IMR-90 (cell line): ENCODE data around the gene USP5.

ENCODE experiments used
- BHLHE40 ChIP-seq: fragments of 150-350 bp; IDR thresholded peaks from 2 replicates; pipeline ENCODE4 v1.6.1; 2016; ENCODE audit warnings: mild to moderate bottlenecking, low read depth, low read length
- CEBPB ChIP-seq: IDR thresholded peaks from 2 replicates; pipeline ENCODE4 v1.6.1; 2012; ENCODE audit warnings: low read depth, low read length, improper control_type of control experiment
- CHD1 ChIP-seq: IDR thresholded peaks from 2 replicates; pipeline ENCODE4 v1.6.1; 2012; ENCODE audit warnings: low read depth, low read length, improper control_type of control experiment
- CTCF ChIP-seq: conservative IDR thresholded peaks from 2 replicates; pipeline ENCODE4 v1.5.1; 2012; ENCODE audit warnings: mild to moderate bottlenecking, low read depth, low read length, improper control_type of control experiment
- ELK1 ChIP-seq: fragments of 150-350 bp; IDR thresholded peaks from 2 replicates; pipeline ENCODE4 v1.6.1; 2016; ENCODE audit warnings: low read depth, mild to moderate bottlenecking, low read length, moderate library complexity, borderline replicate concordance
- FOS ChIP-seq: fragments of 150-350 bp; IDR thresholded peaks from 2 replicates; pipeline ENCODE4 v1.6.1; 2016; ENCODE audit warnings: low read depth, low read length
- MAFK ChIP-seq: IDR thresholded peaks from 2 replicates; pipeline ENCODE4 v1.6.1; 2012; ENCODE audit warnings: low read depth, low read length, improper control_type of control experiment
- MAZ ChIP-seq: IDR thresholded peaks from 2 replicates; pipeline ENCODE4 v1.6.1; 2012; ENCODE audit warnings: low read depth, mild to moderate bottlenecking, low read length, improper control_type of control experiment, moderate library complexity, borderline replicate concordance
- NFE2L2 ChIP-seq: fragments of 150-350 bp; IDR thresholded peaks from 2 replicates; pipeline ENCODE4 v1.6.1; 2016; ENCODE audit warnings: low read depth, mild to moderate bottlenecking, low read length
- POLR2A ChIP-seq: IDR thresholded peaks from 2 replicates; pipeline ENCODE4 v1.6.1; 2012; ENCODE audit warnings: mild to moderate bottlenecking, low read depth, low read length
- RCOR1 ChIP-seq: IDR thresholded peaks from 2 replicates; pipeline ENCODE4 v1.6.1; 2012; ENCODE audit warnings: mild to moderate bottlenecking, low read length, improper control_type of control experiment; ENCODE audit not compliant: insufficient replicate concordance
- SMC3 ChIP-seq: fragments of 150-350 bp; IDR thresholded peaks from 2 replicates; pipeline ENCODE4 v1.6.1; 2016; ENCODE audit warnings: low read depth, mild to moderate bottlenecking, antibody characterized with exemption, low read length, moderate library complexity
- USF2 ChIP-seq: fragments of 150-350 bp; IDR thresholded peaks from 2 replicates; pipeline ENCODE4 v1.6.1; 2017; ENCODE audit warnings: mild to moderate bottlenecking, antibody characterized with exemption, low read length, low read depth

GRCh38 chr12:6909421-6910145 lies 57.6 kb downstream of the USP5 start:
- TF ChIP-seq CTCF (no peak), POLR2A (no peak), NFE2L2 (no peak), MAFK (no peak), BHLHE40 (no peak), FOS (no peak), CHD1 (no peak), USF2 (no peak), RCOR1 (no peak), SMC3 (no peak), CEBPB (no peak), ELK1 (no peak), MAZ (no peak)
